MCF 10A (cell line): Measurements from ENCODE around the gene NKAIN1. TPM values are rescaled to one million over a fixed set of nuclear protein-coding genes. Genes with fewer than 3 reads are reported as not detected.

Source experiments
- BruUV-seq: library from RNA; stranded (reverse); fragments of 400-500 nt; replicated peaks from 2 replicates; lab custom pipeline; 2021; lab: Mats Ljungman, UMichigan
- CTCF ChIA-PET: fragments of 300-600 bp; sonication (Branson Sonifier 250); formaldehyde crosslinking; extraction: SDS; loops from one replicate; lab custom pipeline; 2021; ENCODE audit warnings: antibody characterized with exemption, inconsistent platforms; lab: Yijun Ruan, JAX
- POLR2A ChIA-PET: fragments of 300-600, 350-650 bp; sonication (Branson Sonifier 250); formaldehyde crosslinking; extraction: SDS; loops from one replicate; lab custom pipeline; 2020; ENCODE audit warnings: antibody characterized with exemption, inconsistent platforms; lab: Yijun Ruan, JAX
- DNase-seq: peaks from one replicate; pipeline ENCODE4 v3.0.0-alpha.2; 2018; ENCODE audit not compliant: unreplicated experiment
- H3K27ac Mint-ChIP-seq: one replicate; pipeline ENCODE4 v1.8.0; 2022; ENCODE audit warnings: mild to moderate bottlenecking, low read depth, mixed read lengths; ENCODE audit not compliant: unreplicated experiment
- H3K27me3 Mint-ChIP-seq: one replicate; pipeline ENCODE4 v1.8.0; 2022; ENCODE audit warnings: mixed read lengths; ENCODE audit not compliant: insufficient read depth, unreplicated experiment
- H3K36me3 Mint-ChIP-seq: one replicate; pipeline ENCODE4 v1.8.0; 2022; ENCODE audit warnings: mild to moderate bottlenecking, moderate library complexity, mixed read lengths; ENCODE audit not compliant: insufficient read depth, unreplicated experiment
- H3K4me1 Mint-ChIP-seq: one replicate; pipeline ENCODE4 v1.8.0; 2022; ENCODE audit warnings: mixed read lengths; ENCODE audit not compliant: insufficient read depth, unreplicated experiment
- H3K4me3 Mint-ChIP-seq: one replicate; pipeline ENCODE4 v1.8.0; 2022; ENCODE audit warnings: mild to moderate bottlenecking, moderate library complexity, mixed read lengths; ENCODE audit not compliant: unreplicated experiment
- H3K9me3 Mint-ChIP-seq: one replicate; pipeline ENCODE4 v1.8.0; 2022; ENCODE audit warnings: mixed read lengths; ENCODE audit not compliant: unreplicated experiment
- intact Hi-C: fragments of 100-400 bp; cut with micrococcal nuclease; formaldehyde crosslinking; loops from 2 replicates; pipeline ENCODE4 v1.14.1; 2022
- total RNA-seq: library from RNA; stranded (reverse); gene quantifications from 2 replicates; pipeline ENCODE4 v1.2.3, GENCODE V29; 2022
- TF ChIP-seq, protein P1 (sequence below): fragments of 200-600 bp; IDR thresholded peaks from one replicate; pipeline ENCODE4 v1.8.0; 2022; ENCODE audit warnings: antibody characterized with exemption, mild to moderate bottlenecking; ENCODE audit not compliant: unreplicated experiment

NKAIN1 gene
- total RNA-seq, 1 experiment from 2014 or later, result not detected

DNA sequence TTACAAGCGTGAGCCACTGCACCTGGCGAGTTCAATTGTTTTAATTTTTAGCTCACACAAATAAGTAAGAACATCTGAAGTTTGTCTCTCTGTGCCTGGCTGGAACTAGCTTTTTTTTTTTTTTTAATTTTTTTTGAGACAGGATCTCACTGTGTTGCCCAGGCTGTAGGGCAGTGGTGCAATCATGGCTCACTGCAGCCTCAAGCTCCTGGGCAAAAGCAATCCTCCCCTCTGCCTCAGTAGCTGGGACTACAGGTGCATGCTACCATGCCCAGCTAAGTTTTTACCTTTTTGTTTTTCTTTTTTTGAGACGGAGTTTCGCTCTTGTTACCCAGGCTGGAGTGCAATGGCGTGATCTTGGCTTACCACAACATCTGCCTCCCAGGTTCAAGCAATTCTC lies 7.9 kb downstream of the NKAIN1 start:
- CTCF ChIA-PET, result interaction anchor here (0.6 kb wide), 2 partner anchors 49 to 75 kb away, joined by 3 read pairs; no protein-coding TSS in a partner anchor
- POLR2A ChIA-PET, result interaction anchor here (0.8 kb wide), 1 partner anchor 21 kb away, joined by 3 read pairs; no protein-coding TSS in a partner anchor
- intact Hi-C loops, result no loop called here
- Mint-ChIP-seq H3K27ac (no peak overlapping the region), H3K36me3 (no peaks in the 10 kb centered on the region), H3K4me3 (no peak overlapping the region), H3K4me1 (no peaks in the 10 kb centered on the region), H3K9me3 (no peaks in the 10 kb centered on the region), H3K27me3 (peaks cover 26% of the 10 kb centered on the region)
- DNase-seq, result no peak
- TF ChIP-seq, protein P1, sequence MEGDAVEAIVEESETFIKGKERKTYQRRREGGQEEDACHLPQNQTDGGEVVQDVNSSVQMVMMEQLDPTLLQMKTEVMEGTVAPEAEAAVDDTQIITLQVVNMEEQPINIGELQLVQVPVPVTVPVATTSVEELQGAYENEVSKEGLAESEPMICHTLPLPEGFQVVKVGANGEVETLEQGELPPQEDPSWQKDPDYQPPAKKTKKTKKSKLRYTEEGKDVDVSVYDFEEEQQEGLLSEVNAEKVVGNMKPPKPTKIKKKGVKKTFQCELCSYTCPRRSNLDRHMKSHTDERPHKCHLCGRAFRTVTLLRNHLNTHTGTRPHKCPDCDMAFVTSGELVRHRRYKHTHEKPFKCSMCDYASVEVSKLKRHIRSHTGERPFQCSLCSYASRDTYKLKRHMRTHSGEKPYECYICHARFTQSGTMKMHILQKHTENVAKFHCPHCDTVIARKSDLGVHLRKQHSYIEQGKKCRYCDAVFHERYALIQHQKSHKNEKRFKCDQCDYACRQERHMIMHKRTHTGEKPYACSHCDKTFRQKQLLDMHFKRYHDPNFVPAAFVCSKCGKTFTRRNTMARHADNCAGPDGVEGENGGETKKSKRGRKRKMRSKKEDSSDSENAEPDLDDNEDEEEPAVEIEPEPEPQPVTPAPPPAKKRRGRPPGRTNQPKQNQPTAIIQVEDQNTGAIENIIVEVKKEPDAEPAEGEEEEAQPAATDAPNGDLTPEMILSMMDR, result no peak
- BruUV-seq, result no TSS peak

DNA sequence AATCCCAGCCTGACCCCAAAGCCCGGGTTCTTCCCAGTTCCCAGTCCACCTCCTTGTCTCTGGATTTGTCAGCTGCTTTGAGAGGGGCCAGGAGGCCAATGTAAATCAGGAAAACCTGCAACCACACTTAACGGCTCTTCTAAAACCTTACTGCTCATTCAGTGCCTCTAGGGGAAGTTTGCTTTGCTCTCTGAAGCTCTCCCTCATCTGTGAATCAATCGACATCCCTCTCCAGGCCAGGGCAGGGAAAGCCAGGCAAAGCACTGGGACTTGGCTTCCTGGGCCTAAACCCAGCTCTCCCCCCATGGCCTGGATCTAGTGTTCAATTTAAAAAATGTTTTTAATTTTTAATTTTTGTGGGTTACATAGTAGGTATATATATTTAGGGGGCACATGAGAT lies 9.3 kb downstream of the NKAIN1 start:
- no peak overlapping the region for H3K4me3 Mint-ChIP-seq
- BruUV-seq, result no TSS peak
- TF ChIP-seq, protein P1, result no peak
- H3K27ac Mint-ChIP-seq, result no peak overlapping the region
- DNase-seq, result no peak
- peaks cover 12% of the 10 kb centered on the region for H3K27me3 Mint-ChIP-seq
- H3K4me1 Mint-ChIP-seq, result no peaks in the 10 kb centered on the region
- CTCF ChIA-PET, result interaction anchor here (0.9 to 1.6 kb wide), 3 partner anchors 47 to 213 kb away, joined by 3 to 5 read pairs (median 3); no protein-coding TSS in a partner anchor
- intact Hi-C loops, result no loop called here
- H3K9me3 Mint-ChIP-seq, result no peaks in the 10 kb centered on the region
- POLR2A ChIA-PET, result interaction anchor here (0.6 kb wide), 1 partner anchor 82 kb away, joined by 3 read pairs; no protein-coding TSS in a partner anchor
- H3K36me3 Mint-ChIP-seq, result no peaks in the 10 kb centered on the region

DNA sequence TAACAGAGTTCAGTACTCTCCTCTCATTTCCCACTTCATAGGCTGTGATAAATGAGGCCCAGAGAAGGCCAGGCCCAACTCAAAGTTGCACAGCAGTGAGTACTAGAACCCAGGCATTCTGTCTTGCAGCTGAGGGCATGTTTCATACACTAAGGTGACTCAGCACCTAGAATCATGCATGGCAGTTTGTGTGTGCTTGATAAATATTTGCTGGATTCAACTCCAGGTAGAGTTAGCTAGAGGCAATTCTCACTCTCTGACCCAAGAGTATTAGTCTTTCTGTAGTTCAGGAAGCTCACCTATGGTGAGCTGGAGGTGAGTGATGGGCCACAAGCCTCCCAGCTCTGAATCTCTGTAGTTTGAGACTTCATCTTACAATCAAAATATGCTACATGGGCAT lies 10.7 kb downstream of the NKAIN1 start:
- no peaks in the 10 kb centered on the region for H3K27me3 Mint-ChIP-seq
- ChIA-PET POLR2A (interaction anchor here (0.6 kb wide), 1 partner anchor 186 kb away, joined by 3 read pairs; no protein-coding TSS in a partner anchor), CTCF (interaction anchor here (0.5 to 1.6 kb wide), 7 partner anchors 13 to 510 kb away, joined by 3 to 5 read pairs (median 3); no protein-coding TSS in a partner anchor)
- H3K27ac Mint-ChIP-seq, result no peak overlapping the region
- BruUV-seq, result no TSS peak
- DNase-seq, result no peak
- H3K36me3 Mint-ChIP-seq, result no peaks in the 10 kb centered on the region
- H3K4me3 Mint-ChIP-seq, result no peak overlapping the region
- H3K4me1 Mint-ChIP-seq, result no peaks in the 10 kb centered on the region
- no peaks in the 10 kb centered on the region for H3K9me3 Mint-ChIP-seq
- TF ChIP-seq, protein P1, result no peak
- intact Hi-C loops, result no loop called here

DNA sequence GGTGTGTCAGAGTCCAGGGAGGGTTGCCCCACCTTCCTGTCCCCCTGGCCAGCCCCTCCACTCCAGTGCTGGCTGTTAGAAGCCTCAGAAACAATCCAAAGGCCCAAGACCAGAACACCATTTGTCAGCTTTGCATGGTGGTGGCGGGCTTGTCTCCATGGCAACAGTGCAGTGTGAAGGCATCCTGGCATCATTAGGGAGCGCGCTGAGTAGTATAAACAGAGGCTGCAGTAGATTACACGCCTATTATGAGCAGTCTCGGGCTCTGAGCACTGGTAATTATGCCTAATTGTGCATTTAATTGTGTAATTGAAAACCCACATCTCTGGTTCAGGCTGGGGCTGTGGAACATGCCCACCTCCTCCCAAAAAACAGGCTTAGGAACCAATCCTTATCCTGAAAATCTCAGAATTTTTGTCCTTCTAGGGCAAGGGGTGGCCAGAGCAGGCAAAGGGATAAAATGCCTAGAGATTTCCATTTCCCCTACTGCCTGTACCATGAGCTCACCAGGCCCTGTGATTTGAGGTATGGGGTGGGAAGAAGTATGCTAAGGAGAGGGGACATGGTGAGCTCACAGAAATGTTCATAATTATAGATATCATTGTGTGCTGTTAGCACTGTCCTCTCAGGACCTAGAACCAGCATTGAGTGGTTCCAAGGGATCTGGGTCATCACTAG lies 11.7 kb downstream of the NKAIN1 start:
- Mint-ChIP-seq H3K4me1 (no peaks in the 10 kb centered on the region), H3K9me3 (no peaks in the 10 kb centered on the region), H3K36me3 (no peaks in the 10 kb centered on the region), H3K4me3 (no peak overlapping the region), H3K27me3 (no peaks in the 10 kb centered on the region), H3K27ac (no peak overlapping the region)
- intact Hi-C loops, result no loop called here
- no TSS peak for BruUV-seq
- TF ChIP-seq, protein P1, result no peak
- DNase-seq, result no peak
- CTCF ChIA-PET, result interaction anchor here (0.8 to 1.3 kb wide), 4 partner anchors 12 to 66 kb away, joined by 3 to 5 read pairs (median 3); no protein-coding TSS in a partner anchor
- POLR2A ChIA-PET, result interaction anchor here (0.9 kb wide), 1 partner anchor 25 kb away, joined by 5 read pairs; no protein-coding TSS in a partner anchor
